ENCODE results near the gene MISP.

The MISP gene

GRCh38 chr19:810077-810855 lies 59.4 kb downstream of the MISP start:
- Histone ChIP-seq H3K36me3 (ENCODE audit: control insufficient read depth in 4 of 4, insufficient read depth in 4 of 4, low read length in 3 of 4) (peaks cover 16 to 82% (median 57%) of the 10 kb centered on the region in 4 experiments), H3K4me1 (ENCODE audit: control extremely low read depth in 1 of 4, control insufficient read depth in 4 of 4, insufficient read depth in 4 of 4, low read length in 3 of 4) (no peaks in the 10 kb centered on the region), H3K27me3 (replicated peaks in 2 of 5; ENCODE audit: control insufficient read depth in 4 of 5, insufficient read depth in 5 of 5, low read length in 4 of 5) (no peaks in the 10 kb centered on the region), H3K9me3 (ENCODE audit: control extremely low read depth in 1 of 5, control insufficient read depth in 4 of 5, insufficient read depth in 2 of 5, low read depth in 1 of 5, low read length in 4 of 5) (no peaks in the 10 kb centered on the region), H3K4me3 (ENCODE audit: control insufficient read depth in 1 of 7, extremely low read depth in 1 of 7, insufficient read depth in 4 of 7, low read depth in 2 of 7, low read length in 6 of 7) (no peak overlapping the region), H3K27ac (ENCODE audit: insufficient read depth in 1 of 2, low read depth in 1 of 2, low read length in 2 of 2, poor library complexity in 1 of 2, severe bottlenecking in 2 of 2) (no peak overlapping the region)
- DNase-seq: no peak
- CTCF ChIA-PET: interaction anchor here (0.6 kb wide), 1 partner anchor 1580 kb away, joined by 3 read pairs; no protein-coding TSS in a partner anchor
- WGBS (ENCODE audit: insufficient coverage): 96% methylated on average over 27 of the region's 30 CpGs
- POLR2A ChIA-PET: interaction anchor here (0.7 kb wide), 1 partner anchor 9 kb away, joined by 3 read pairs; no protein-coding TSS in a partner anchor

GRCh38 chr19:810883-811489 lies 60.1 kb downstream of the MISP start:
- Histone ChIP-seq H3K36me3 (ENCODE audit: control insufficient read depth in 4 of 4, insufficient read depth in 4 of 4, low read length in 3 of 4) (peaks cover 16 to 75% (median 50%) of the 10 kb centered on the region in 4 experiments), H3K9me3 (ENCODE audit: control extremely low read depth in 1 of 5, control insufficient read depth in 4 of 5, insufficient read depth in 2 of 5, low read depth in 1 of 5, low read length in 4 of 5) (no peaks in the 10 kb centered on the region), H3K27ac (ENCODE audit: insufficient read depth in 1 of 2, low read depth in 1 of 2, low read length in 2 of 2, poor library complexity in 1 of 2, severe bottlenecking in 2 of 2) (no peak overlapping the region), H3K27me3 (replicated peaks in 2 of 5; ENCODE audit: control insufficient read depth in 4 of 5, insufficient read depth in 5 of 5, low read length in 4 of 5) (no peaks in the 10 kb centered on the region), H3K4me3 (ENCODE audit: control insufficient read depth in 1 of 7, extremely low read depth in 1 of 7, insufficient read depth in 4 of 7, low read depth in 2 of 7, low read length in 6 of 7) (no peak overlapping the region), H3K4me1 (ENCODE audit: control extremely low read depth in 1 of 4, control insufficient read depth in 4 of 4, insufficient read depth in 4 of 4, low read length in 3 of 4) (no peaks in the 10 kb centered on the region)
- ChIA-PET CTCF (no interaction called here), POLR2A (interaction anchor here (0.7 kb wide), 1 partner anchor 10 kb away, joined by 3 read pairs; no protein-coding TSS in a partner anchor)
- 92% methylated on average over 7 of the region's 25 CpGs for WGBS (ENCODE audit: insufficient coverage)
- DNase-seq: no peak

- H3K27me3 ChIP-seq (replicated peaks in 2 of 5; ENCODE audit: control insufficient read depth in 4 of 5, insufficient read depth in 5 of 5, low read length in 4 of 5): no peaks in the 10 kb centered on the region
- H3K27ac ChIP-seq (ENCODE audit: insufficient read depth in 1 of 2, low read depth in 1 of 2, low read length in 2 of 2, poor library complexity in 1 of 2, severe bottlenecking in 2 of 2): no peak overlapping the region
- H3K4me1 ChIP-seq (ENCODE audit: control extremely low read depth in 1 of 4, control insufficient read depth in 4 of 4, insufficient read depth in 4 of 4, low read length in 3 of 4): no peaks in the 10 kb centered on the region
- peaks cover 15 to 69% (median 44%) of the 10 kb centered on the region in 4 experiments for H3K36me3 ChIP-seq (ENCODE audit: control insufficient read depth in 4 of 4, insufficient read depth in 4 of 4, low read length in 3 of 4)
- WGBS (ENCODE audit: insufficient coverage): 94% methylated on average over 10 of the region's 20 CpGs
- H3K4me3 ChIP-seq (ENCODE audit: control insufficient read depth in 1 of 7, extremely low read depth in 1 of 7, insufficient read depth in 4 of 7, low read depth in 2 of 7, low read length in 6 of 7): no peak overlapping the region
- ChIA-PET POLR2A (no interaction called here), CTCF (no interaction called here)
- DNase-seq: no peak
- no peaks in the 10 kb centered on the region for H3K9me3 ChIP-seq (ENCODE audit: control extremely low read depth in 1 of 5, control insufficient read depth in 4 of 5, insufficient read depth in 2 of 5, low read depth in 1 of 5, low read length in 4 of 5)
These were observed 60.7 kb downstream of the MISP start for GRCh38 chr19:811506-812048.

GRCh38 chr19:812049-812746 lies 61.3 kb downstream of the MISP start:
- POLR2A ChIA-PET: no interaction called here
- Histone ChIP-seq H3K27me3 (replicated peaks in 2 of 5; ENCODE audit: control insufficient read depth in 4 of 5, insufficient read depth in 5 of 5, low read length in 4 of 5) (no peaks in the 10 kb centered on the region), H3K36me3 (ENCODE audit: control insufficient read depth in 4 of 4, insufficient read depth in 4 of 4, low read length in 3 of 4) (peaks cover 10 to 63% (median 39%) of the 10 kb centered on the region in 4 experiments), H3K27ac (ENCODE audit: insufficient read depth in 1 of 2, low read depth in 1 of 2, low read length in 2 of 2, poor library complexity in 1 of 2, severe bottlenecking in 2 of 2) (no peak overlapping the region), H3K4me3 (ENCODE audit: control insufficient read depth in 1 of 7, extremely low read depth in 1 of 7, insufficient read depth in 4 of 7, low read depth in 2 of 7, low read length in 6 of 7) (no peak overlapping the region), H3K9me3 (ENCODE audit: control extremely low read depth in 1 of 5, control insufficient read depth in 4 of 5, insufficient read depth in 2 of 5, low read depth in 1 of 5, low read length in 4 of 5) (no peaks in the 10 kb centered on the region), H3K4me1 (ENCODE audit: control extremely low read depth in 1 of 4, control insufficient read depth in 4 of 4, insufficient read depth in 4 of 4, low read length in 3 of 4) (no peaks in the 10 kb centered on the region)
- CTCF ChIA-PET: no interaction called here
- DNase-seq: no peak
- 94% methylated on average over 52 of the region's 80 CpGs for WGBS (ENCODE audit: insufficient coverage)

GRCh38 chr19:812747-813218 lies 61.9 kb downstream of the MISP start:
- no peak overlapping the region for H3K4me3 ChIP-seq (ENCODE audit: control insufficient read depth in 1 of 7, extremely low read depth in 1 of 7, insufficient read depth in 4 of 7, low read depth in 2 of 7, low read length in 6 of 7)
- no peak overlapping the region for H3K27ac ChIP-seq (ENCODE audit: insufficient read depth in 1 of 2, low read depth in 1 of 2, low read length in 2 of 2, poor library complexity in 1 of 2, severe bottlenecking in 2 of 2)
- H3K27me3 ChIP-seq (replicated peaks in 2 of 5; ENCODE audit: control insufficient read depth in 4 of 5, insufficient read depth in 5 of 5, low read length in 4 of 5): no peaks in the 10 kb centered on the region
- H3K9me3 ChIP-seq (ENCODE audit: control extremely low read depth in 1 of 5, control insufficient read depth in 4 of 5, insufficient read depth in 2 of 5, low read depth in 1 of 5, low read length in 4 of 5): no peaks in the 10 kb centered on the region
- ChIA-PET POLR2A (no interaction called here), CTCF (no interaction called here)
- no peak for DNase-seq
- H3K36me3 ChIP-seq (ENCODE audit: control insufficient read depth in 4 of 4, insufficient read depth in 4 of 4, low read length in 3 of 4): peaks cover 7 to 57% (median 35%) of the 10 kb centered on the region in 4 experiments
- H3K4me1 ChIP-seq (ENCODE audit: control extremely low read depth in 1 of 4, control insufficient read depth in 4 of 4, insufficient read depth in 4 of 4, low read length in 3 of 4): no peaks in the 10 kb centered on the region
- WGBS (ENCODE audit: insufficient coverage): 93% methylated on average over 67 of the region's 72 CpGs

- ChIA-PET CTCF (no interaction called here), POLR2A (no interaction called here)
- WGBS (ENCODE audit: insufficient coverage): 98% methylated on average over 81 of the region's 87 CpGs
- Histone ChIP-seq H3K27me3 (replicated peaks in 2 of 5; ENCODE audit: control insufficient read depth in 4 of 5, insufficient read depth in 5 of 5, low read length in 4 of 5) (no peaks in the 10 kb centered on the region), H3K27ac (ENCODE audit: insufficient read depth in 1 of 2, low read depth in 1 of 2, low read length in 2 of 2, poor library complexity in 1 of 2, severe bottlenecking in 2 of 2) (no peak overlapping the region), H3K36me3 (ENCODE audit: control insufficient read depth in 4 of 4, insufficient read depth in 4 of 4, low read length in 3 of 4) (peaks cover 5 to 50% (median 30%) of the 10 kb centered on the region in 4 experiments), H3K4me1 (ENCODE audit: control extremely low read depth in 1 of 4, control insufficient read depth in 4 of 4, insufficient read depth in 4 of 4, low read length in 3 of 4) (no peaks in the 10 kb centered on the region), H3K9me3 (ENCODE audit: control extremely low read depth in 1 of 5, control insufficient read depth in 4 of 5, insufficient read depth in 2 of 5, low read depth in 1 of 5, low read length in 4 of 5) (no peaks in the 10 kb centered on the region), H3K4me3 (ENCODE audit: control insufficient read depth in 1 of 7, extremely low read depth in 1 of 7, insufficient read depth in 4 of 7, low read depth in 2 of 7, low read length in 6 of 7) (no peak overlapping the region)
- DNase-seq: no peak
These were observed 62.6 kb downstream of the MISP start for GRCh38 chr19:813219-814151.
